ENCODE data around the gene SLC45A3. TPM values are rescaled to one million over a fixed set of nuclear protein-coding genes. Genes with fewer than 3 reads are reported as not detected.

SLC45A3 gene
- total RNA-seq, 2 donors from 2014 or later, result 2.6 to 2.7 TPM

DNA sequence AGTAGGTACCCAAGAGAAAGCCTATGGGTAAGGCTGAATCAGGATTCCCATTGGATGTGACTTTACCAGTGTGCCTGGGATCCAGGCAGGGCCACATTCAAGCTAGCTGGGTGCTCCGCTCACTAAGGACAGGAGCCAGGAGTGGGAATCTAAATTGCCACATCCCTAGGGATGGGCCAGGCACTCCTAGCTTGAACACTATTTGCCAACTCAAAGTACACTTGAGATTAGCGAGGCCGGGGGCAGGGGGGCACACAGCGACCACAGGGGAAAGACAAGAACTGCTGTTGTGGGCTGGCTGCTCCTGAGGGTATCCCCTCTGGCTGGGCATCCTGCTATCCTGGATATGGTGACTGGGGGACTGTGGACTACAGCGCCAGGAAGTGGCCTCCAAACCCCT, 4.3 kb downstream of the SLC45A3 start:
- H3K27ac ChIP-seq, result peak overlapping the region in 1 of 2 donors; percentile 28
- no peaks in the 10 kb centered on the region for H3K9me3 ChIP-seq
- no peak for DNase-seq (ENCODE audit: low spot score)
- H3K27me3 ChIP-seq, result no peaks in the 10 kb centered on the region
- H3K36me3 ChIP-seq, result no peaks in the 10 kb centered on the region
- TF ChIP-seq, protein P1, sequence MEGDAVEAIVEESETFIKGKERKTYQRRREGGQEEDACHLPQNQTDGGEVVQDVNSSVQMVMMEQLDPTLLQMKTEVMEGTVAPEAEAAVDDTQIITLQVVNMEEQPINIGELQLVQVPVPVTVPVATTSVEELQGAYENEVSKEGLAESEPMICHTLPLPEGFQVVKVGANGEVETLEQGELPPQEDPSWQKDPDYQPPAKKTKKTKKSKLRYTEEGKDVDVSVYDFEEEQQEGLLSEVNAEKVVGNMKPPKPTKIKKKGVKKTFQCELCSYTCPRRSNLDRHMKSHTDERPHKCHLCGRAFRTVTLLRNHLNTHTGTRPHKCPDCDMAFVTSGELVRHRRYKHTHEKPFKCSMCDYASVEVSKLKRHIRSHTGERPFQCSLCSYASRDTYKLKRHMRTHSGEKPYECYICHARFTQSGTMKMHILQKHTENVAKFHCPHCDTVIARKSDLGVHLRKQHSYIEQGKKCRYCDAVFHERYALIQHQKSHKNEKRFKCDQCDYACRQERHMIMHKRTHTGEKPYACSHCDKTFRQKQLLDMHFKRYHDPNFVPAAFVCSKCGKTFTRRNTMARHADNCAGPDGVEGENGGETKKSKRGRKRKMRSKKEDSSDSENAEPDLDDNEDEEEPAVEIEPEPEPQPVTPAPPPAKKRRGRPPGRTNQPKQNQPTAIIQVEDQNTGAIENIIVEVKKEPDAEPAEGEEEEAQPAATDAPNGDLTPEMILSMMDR (IDR thresholded peaks at IDR 0.05), result no peak
- H3K4me1 ChIP-seq, result peaks cover 0 to 47% of the 10 kb centered on the region in 2 donors
- H3K4me3 ChIP-seq, result no peak overlapping the region

DNA sequence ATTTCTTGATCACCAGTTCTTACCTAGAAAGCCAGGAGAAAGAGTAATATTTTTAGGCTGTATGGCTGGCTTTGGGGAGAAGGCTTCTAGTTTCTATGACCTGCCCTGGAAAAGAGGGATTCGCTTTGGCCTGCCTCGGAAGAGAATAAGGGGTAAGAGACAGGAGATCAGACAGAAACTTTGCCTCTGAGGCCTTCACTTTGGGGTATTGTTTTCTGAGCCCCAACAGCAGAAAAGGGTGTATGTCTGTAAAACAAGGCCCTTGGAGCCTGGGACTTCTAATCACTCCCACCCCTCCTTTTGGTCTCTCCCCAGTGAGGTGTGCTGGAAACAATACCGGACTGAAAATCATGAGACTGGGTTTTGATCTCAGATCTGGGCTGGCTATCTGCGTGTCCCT, 5.1 kb downstream of the SLC45A3 start:
- no peak overlapping the region for H3K27ac ChIP-seq
- no peak overlapping the region for H3K4me3 ChIP-seq
- peaks cover 0 to 49% of the 10 kb centered on the region in 2 donors for H3K4me1 ChIP-seq
- no peaks in the 10 kb centered on the region for H3K9me3 ChIP-seq
- TF ChIP-seq, protein P1 (IDR thresholded peaks at IDR 0.05), result no peak
- H3K27me3 ChIP-seq, result no peaks in the 10 kb centered on the region
- DNase-seq (ENCODE audit: low spot score), result no peak
- H3K36me3 ChIP-seq, result no peaks in the 10 kb centered on the region

DNA sequence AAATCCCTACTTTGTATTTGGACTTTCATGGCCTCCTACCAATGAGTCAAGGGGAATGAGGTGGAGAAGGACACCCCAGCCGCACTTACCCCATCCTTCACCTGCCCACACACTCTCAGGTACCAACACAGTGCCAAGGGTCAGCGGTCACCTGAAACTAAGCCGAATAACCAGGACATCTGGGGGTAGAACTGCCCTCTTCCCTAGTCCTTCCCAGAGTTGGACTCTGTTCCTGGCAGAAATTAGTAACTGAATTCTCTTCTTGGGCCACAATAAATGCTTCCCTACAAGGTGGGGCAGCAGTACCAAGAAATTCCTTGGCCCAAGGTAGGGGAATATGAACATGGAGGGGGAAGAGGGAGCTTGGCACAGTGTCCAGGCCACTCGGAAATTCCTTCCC, 7.3 kb downstream of the SLC45A3 start:
- Histone ChIP-seq H3K9me3 (no peaks in the 10 kb centered on the region), H3K36me3 (no peaks in the 10 kb centered on the region), H3K4me1 (peaks cover 0 to 49% of the 10 kb centered on the region in 2 donors), H3K27me3 (no peaks in the 10 kb centered on the region), H3K27ac (no peak overlapping the region), H3K4me3 (no peak overlapping the region)
- no peak for DNase-seq (ENCODE audit: low spot score)
- TF ChIP-seq, protein P1 (IDR thresholded peaks at IDR 0.05), result no peak

DNA sequence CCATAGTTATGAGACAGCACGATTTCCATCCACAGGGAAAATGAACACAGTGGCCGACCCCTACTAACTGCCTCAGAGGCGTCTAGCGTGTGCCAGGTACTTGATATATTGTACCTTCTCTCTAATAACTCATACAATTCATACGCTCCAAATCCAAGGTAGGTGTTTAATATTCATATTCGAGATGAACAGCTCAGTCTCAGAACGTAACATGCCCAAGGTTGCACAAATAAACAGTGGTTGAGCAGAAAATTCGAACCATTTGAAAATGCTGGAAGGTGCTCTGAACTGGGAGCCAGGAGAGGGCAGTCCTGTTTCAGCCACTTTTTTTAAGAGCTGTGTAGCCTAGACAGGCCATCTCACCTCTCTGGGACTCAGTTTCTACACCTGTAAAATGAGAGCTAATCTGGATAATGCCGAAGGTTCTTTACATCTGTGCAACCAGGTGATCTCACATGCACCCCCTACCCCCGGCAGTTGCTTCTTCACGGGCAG, 7.9 kb downstream of the SLC45A3 start:
- Histone ChIP-seq H3K36me3 (no peaks in the 10 kb centered on the region), H3K9me3 (no peaks in the 10 kb centered on the region), H3K27me3 (no peaks in the 10 kb centered on the region), H3K4me1 (peaks cover 0 to 46% of the 10 kb centered on the region in 2 donors), H3K4me3 (no peak overlapping the region), H3K27ac (no peak overlapping the region)
- DNase-seq (ENCODE audit: low spot score), result no peak
- TF ChIP-seq, protein P1 (IDR thresholded peaks at IDR 0.05), result no peak

DNA sequence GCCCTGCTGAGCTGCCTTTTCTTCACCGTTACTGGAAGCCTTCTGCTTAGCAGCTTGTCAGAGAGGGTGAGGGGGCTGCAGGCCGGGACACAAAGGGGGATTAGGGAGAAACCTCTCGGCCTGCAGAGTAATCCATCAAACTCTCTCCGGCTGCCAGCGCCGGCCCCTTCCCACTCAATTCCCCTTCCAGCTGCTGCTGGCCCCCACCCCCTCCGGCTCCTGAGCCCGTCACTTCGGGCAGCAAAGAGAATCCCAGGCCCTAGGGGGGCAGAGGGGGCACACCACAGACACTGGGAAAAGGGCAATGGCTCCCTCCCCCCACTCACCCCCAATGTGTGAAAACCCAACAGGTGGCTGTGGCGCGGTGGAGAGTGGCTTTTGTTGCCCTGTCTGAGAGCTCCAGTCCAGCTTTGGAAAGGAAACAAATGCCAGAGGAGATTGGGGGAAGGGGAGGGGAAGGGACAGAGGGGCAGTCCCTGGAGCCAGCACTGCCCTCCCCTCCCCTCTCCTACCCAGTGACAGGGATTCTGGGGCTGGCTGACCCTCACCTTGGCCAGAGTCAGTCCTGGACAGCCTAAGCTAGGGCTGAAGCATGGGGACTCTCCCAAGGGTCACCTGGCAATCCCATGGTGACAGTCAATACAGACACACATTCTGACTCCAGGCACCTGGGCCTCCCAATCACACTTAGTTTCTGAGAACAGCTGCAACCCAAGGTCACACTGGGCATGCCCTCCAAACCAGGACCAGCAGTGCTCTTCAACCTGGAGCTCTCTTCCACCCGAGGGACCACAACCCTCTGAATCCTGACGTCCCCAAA, 9.5 kb downstream of the SLC45A3 start:
- no peak for DNase-seq (ENCODE audit: low spot score)
- no peak overlapping the region for H3K27ac ChIP-seq
- peaks cover 0 to 33% of the 10 kb centered on the region in 2 donors for H3K4me1 ChIP-seq

More for the DNA sequence above, 9.5 kb downstream of the SLC45A3 start:
- Histone ChIP-seq H3K4me3 (no peak overlapping the region), H3K9me3 (no peaks in the 10 kb centered on the region), H3K36me3 (no peaks in the 10 kb centered on the region), H3K27me3 (no peaks in the 10 kb centered on the region)
- TF ChIP-seq, protein P1 (IDR thresholded peaks at IDR 0.05), result no peak
